Activated naive CD4-positive, alpha-beta T cell (primary cell): ENCODE measurements around the gene ABHD3.
A peak's percentile ranks its signal among the peaks of the same experiment; 100 is the strongest.
"Not testable (repeated sequence)": the region's sequence is repeated elsewhere in the genome, so short reads cannot be mapped to it uniquely, and the experiment has no call there.

Source experiments
- DNase-seq, 4 experiments: peaks; one replicate each; lab custom pipeline; 2025; lab: John Stamatoyannopoulos, UW

Gene ABHD3

DNA sequence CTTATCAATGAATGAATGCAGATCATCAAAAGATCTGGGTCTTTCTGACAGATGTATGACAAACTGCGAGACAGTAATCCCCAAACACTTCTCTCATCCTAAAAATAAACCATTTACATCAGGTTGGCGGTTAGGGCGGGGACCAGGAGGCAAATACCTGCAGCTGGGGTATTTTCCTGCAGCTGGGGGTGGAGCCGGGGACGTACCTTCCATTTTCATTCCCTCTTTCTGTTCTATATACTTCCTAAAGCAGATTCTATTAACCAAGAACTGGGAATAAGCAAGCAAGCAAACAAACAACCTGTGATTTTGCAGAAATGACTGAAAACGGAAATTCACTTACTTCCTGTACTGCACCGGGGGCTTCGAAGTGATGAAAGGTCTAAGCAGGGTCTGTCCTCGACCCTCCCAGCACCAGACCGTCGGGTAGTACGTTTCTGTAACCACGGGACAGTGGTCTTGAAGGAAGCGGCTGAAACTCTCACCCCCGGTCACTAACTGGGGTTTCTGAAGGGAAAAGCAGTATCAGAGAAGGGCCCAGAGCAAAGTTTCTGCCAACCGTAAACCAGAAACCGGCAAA, 1.2 kb downstream of the ABHD3 start:
- DNase-seq: peak in 1 of 4 experiments; percentile 6

DNA sequence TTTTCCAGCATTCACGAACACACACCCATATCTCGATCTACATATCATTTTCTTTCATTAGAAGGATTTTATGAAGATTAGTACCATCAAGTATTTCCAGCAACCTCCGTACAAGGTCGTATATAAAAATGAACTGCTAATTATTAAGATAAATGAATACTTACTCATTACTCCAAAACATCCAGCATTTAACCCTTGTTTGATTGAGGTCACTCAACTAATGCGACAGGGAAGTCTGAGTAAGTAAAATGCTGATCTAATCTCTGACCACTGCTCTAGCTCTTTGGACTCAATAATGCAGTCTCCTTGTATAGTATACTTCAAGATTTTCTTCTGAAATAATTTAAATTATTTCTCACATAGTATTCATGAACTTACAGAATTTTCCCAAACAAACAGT, 2.0 kb downstream of the ABHD3 start:
- no peak for DNase-seq

DNA sequence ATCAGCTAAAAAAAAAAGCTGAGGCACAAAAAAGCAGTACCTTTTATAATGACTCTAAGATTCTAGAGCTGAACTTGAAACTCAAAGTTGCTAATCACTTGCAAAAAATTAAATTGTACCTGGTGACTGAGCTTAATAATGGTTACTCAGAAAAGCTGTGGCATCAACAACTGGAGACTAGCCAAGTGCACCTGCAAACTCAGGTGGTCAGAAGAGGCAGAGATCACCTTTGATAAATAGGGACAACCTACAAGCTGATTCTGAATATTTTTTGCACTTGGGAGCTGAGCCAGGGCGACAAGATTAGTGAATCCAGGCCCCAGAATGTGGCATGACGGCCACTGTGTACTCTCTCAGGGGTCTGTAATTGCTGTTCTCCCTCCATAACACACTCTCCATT, 3.0 kb downstream of the ABHD3 start:
- DNase-seq: no peak

DNA sequence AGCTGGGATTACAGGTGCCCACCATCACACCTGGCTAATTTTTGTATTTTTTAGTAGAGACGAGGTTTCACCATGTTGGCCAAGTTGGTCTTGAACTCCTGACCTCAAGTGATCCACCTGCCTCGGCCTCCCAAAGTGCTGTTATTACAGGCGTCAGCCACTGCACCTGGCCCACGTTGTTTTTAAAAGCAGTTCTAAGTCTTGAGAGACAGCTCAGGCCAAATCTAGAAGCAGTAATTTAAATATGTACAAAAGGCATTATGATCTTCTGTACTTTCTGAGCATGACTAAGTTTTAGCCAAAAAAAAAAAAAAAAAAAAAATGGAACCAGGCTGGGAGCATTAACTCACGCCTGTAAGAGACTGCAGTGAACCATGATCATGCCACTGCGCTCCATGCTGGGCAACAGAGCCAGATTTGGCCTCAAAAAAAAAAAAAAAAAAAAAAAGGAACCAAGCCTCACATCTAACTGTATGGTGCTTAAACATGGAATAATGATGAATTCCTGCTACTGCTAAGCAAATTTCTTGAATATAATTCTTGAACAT, 4.0 kb downstream of the ABHD3 start:
- no peak for DNase-seq

DNA sequence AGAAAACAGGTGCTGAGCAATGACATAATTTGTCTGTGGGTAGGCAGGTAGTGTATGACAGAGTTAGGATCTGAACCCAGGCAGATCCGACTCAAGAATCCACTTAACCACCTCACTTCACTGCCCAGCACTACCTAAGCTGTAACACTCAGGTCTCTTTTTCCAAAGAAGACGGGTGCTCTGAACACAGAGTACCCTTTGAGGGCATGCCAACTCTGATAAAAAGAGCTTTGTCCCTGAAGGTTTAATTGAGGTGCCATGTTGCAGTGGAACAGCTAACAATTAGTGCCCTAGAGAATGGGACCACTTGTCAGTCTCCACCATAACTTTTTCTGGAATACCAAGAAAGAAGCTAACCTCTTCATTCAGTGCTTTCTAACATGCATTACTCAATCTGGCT, 11.3 kb downstream of the ABHD3 start:
- no peak for DNase-seq

DNA sequence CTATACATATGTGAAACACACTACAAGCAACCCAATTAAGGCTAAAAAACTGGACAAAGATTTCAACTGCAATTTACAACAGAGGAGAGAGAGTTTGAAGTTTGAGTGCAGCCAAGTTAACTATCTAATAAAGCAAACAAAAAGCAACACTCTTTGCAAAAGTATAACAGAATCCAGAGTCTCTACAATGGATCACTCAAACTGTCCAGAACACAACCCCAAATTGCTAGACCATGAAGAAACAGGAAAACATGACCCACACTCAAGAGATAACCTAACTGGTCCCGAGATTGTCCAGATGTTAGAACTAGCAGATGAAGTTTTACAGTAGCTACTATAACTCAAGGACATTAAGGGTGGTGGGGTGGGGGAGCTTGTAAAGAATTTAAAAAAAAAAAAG, 14.8 kb downstream of the ABHD3 start:
- no peak for DNase-seq

DNA sequence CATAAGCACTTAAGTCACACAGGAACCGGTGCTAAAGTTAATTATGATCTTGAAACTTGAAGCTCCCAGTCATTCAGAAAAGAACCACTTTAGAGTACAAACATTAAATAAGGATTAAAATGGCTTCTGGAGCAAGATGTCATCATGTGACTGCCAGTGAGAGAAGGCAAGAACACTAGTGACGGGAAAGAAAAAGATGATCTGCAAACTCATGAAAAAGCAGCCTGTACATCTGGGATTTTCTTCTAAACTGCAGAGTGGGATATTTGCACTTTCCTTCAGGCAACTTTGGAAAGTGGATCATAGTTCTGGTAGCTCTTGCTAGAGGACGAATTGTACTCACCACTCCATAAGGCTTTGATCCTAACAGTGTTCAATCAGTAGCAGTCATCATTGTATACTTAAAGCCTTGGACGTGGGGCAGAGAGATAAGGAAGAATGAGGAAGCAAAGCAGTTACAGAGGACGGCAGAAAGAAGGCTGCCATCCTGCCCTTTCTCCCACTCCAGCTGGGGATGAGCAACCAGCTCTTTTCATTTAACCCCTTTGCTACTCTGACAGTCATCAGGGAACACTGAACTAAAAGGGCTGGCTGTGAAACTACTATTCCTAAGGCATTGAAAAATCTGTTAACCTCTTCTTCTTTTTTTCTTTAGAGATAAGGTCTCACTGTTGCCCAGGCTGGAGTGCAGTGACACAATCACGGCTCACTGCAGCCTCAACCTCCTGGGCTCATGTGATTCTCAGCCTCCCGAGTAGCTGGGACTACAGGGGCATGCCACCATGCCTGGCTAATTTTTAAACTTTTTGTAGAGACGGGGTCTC, 18.1 kb downstream of the ABHD3 start:
- DNase-seq: no peak

DNA sequence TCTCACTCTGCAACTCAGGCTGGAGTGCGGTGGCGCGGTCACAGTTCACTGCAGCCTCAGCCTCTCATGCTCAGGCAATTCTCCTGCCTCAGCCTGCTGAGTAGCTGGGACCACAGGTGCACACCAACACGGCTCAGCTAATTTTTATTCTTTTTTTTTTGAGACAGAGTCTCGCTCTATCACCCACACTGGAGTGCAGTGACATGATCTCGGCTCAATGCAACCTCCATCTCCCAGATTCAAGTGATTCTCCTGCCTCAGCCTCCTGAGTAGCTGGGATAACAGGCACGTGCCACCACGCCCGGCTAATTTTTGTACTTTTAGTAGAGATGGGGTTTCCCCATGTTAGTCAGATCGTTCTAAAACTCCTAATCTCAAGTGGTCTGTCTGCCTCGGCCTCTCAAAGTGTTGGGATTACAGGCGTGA, 19.0 kb downstream of the ABHD3 start:
- DNase-seq: not testable (repeated sequence)

DNA sequence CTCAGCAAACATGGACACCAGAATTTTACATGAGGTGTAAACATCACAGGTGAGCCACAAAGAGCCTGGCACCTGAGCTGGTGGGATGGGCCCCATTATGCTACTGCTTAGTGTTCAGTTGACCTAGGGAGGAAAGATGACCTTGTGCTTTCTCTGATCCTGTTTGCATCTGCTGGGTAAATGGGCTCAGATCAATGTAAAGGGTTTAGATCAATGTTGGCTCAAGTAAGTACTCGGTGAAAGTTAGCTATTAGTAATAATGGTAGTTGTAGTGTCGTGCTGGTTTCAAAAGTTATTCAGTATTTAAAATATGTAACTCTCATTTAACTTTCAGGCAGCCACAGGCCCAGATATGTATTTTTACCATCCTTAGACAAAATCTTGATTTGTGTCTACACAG, 19.8 kb downstream of the ABHD3 start:
- no peak for DNase-seq

DNA sequence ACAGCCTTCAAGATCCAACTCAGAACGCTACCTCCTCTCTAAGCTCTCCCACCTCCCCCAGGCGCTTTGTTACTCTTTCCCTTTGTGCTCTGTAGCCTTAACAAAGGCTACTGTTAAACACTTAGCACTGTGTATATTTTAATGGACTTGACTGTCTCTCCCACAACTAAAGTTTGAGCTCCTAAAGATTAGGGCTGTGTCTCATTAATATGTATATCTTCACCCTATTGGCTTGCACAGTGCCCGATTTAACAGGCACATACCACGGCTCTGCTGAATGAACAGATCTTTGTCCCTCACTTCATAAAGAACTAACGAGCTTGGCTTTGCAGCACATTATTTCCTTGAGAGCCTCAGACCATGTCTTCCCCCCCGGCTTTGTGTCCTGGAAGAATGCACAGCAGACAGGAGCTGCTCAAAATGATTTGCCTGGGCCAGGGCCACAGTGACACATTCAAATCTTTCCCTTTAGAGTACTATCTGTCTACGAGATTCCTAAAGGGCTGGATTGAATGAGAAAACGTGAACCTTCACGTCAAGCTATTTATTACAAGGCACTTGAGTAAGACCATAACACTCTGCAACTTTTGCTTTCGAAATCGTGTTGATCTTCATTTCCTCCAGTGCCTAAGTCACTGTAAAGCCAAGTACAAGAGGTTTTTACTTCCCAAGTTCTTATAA, 22.1 kb downstream of the ABHD3 start:
- peak in 1 of 4 experiments; percentile 5 for DNase-seq

DNA sequence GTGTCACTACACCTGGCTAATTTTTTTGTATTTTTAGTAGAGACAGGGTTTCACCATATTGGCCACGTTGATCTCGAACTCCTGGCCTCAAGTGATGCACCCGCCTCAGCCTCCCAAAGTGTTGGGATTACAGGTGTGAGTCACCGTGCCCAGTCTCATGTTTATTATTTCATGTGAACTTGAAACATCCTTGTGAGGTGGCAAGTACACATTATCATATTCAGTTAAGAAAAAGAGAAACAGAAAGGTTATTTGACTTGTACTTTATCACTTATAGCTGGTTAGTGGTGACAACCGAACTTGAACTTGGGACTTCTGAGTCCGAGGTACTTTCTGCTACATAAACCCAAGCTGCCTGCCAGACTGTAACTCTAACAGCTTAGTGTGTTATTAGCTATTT, 24.4 kb downstream of the ABHD3 start:
- DNase-seq: no peak

DNA sequence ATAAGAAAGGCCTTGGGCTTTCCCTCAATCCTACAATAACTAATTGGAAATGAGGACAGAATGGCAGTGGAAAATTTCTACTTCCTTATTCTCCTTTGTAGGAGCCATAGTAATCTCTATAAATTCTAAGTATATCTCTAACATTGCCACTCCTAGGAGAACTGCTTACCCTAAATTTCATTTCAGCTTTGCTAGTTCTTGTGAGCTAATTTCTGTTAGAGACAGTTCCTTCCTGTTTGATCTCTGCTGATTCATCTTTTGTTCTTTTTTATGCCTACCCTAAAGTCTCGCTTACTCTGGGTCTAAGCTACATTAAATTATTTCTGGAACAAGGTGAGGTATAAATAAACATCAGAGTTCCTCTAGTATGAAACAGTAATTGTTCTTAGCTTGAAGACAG, 25.7 kb downstream of the ABHD3 start:
- DNase-seq: no peak

DNA sequence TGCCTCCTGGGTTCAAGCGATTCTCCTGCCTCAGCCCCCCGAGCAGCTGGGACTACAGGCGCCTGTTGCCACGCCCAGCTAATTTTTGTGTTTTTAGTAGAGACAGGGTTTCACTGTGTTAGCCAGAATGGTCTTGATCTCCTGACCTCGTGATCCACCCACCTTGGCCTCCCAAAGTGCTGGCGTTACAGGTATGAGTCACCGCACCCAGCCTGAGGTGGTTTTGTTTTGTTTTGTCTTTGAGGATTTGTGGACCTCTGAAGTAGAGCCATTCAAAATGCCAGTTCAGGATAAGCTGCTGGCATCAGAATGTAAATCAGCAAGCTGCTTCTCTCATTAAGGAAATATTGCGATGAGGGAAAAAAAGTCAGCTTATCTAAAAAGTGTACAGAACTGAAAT, 29.2 kb downstream of the ABHD3 start:
- not testable (repeated sequence) for DNase-seq

DNA sequence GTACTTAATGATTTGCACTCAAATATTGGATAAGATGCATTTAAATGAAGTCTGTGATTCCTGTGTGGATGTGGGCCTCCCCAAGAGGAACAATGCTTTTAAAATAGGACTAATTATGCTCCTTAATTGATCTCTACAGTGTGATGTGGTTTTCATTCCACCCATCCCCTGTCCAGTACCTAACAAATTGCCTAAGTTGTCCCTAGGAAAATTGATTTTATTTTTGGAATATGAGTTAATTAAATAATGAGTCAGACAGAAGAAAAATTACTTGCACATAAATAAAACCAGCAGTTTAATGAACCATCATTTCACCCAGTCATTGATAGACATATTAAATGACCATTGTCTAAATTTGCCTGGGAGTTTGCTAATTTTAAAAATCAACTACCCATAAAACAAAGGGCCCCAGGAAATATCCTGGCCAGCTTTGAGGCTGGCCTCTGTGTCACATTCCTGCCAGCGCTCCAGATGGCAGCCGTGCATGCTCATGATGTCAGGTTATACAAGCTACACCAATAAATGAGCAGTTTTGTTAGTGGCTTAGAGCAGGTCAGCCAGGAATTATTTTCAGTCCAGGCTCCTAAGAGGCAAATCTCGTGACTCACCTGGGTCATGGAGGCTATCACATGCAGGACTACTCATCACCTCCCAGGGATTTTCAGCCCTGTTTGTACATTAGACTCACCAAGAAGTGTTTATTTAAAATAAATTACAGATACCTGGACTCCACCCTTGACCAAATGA, 31.9 kb downstream of the ABHD3 start:
- DNase-seq: no peak

DNA sequence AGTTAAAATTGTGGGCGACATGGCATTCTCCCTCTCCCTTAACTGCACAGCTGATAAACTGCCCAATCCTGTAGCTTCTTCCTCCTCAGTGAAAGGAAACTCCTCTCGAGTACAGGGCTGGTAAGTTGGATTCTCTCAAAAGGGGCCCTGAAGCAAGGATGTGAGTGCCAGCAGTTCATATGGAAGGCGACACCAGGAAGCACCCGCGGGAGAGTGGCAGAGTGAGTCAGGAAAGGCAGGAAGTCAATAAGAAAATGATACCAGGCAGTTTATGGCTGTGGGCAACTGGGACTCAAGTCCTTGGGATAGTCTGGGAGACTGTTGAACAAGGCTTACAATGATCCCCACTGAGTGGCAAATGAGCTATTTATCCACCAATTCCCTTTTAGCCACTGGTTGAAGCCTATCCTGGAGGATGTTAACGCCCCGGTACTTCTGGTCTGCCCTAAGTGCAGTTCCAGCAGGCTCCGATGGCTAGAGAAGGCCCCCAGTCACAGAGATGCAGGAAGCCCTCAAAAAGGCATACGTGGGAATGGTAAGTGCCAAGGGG, 34.8 kb downstream of the ABHD3 start:
- DNase-seq: no peak

DNA sequence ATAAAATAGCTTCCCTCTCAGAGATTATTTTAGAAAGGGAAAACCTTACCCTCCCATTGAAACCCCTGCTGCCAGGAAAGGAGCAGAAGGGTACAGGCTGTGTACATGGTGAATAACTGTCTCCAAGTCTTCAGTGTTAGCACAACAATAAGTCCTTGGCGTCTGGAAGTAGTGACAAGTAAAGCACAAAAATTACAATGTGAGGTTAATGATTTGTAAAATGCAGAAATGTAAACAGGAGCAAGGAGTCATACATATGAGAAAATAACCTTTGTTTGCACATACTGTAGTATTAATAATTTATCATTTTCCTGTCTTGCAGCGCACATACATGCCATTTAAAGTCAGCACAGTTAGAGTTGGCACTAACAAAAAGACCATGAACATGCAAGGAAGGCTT, 40.5 kb downstream of the ABHD3 start:
- no peak for DNase-seq

DNA sequence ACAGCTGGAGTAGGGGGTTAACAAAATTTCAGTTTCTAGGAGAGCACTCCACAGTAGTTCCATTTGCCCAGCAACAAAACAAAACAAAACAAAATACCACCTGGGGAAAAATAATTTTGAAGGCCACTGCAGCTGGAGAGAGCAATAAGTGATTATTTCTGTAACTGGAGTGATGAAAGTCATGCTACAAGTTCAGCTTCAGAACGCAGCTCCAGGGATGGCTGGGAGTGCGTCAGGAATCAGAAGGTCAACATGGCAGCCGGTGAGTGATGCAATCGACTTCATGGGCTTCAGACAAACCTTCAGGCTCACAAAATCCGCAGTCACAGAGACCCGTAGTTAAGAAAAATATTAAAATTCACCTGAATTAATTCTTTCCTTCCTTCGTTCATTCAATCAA, 41.0 kb downstream of the ABHD3 start:
- no peak for DNase-seq

DNA sequence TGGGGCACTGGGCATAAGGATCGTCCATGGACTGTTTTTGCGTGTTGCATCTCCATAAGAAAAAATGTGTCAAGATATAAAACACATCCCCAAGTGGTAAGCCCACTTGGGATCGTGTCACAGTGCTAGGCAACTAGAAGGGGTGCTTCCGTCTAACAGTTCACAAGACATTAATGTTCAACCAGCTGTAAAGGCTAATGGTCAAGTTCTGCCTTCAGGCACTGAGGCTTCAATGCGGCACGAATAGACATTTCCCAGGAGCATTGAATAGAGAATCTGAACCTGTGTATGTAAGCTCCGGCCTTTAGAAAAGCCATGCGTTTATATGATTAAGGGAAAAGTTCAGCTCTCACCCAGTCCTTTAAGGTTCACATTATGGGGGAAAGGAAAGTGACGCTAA, 42.0 kb downstream of the ABHD3 start:
- DNase-seq: no peak

DNA sequence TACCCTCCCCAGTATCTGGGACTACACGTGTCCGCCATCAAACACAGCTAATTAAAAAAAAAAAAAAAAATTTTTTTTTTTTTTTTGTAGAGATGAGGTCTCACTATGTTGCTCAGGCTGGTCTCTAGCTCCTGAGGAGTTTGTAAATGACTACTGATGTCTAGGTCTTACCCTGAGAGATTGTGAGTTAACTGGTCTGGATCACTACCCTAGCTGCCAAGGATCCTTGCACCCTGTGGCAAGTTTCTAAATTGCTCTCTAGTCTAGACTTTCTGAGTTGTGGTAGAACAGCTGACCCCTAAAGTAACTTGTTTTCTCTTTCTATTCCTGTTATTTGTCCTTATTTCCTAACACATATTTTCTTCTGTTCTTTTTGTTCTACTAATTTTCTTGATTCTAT, 44.5 kb downstream of the ABHD3 start:
- DNase-seq: no peak

DNA sequence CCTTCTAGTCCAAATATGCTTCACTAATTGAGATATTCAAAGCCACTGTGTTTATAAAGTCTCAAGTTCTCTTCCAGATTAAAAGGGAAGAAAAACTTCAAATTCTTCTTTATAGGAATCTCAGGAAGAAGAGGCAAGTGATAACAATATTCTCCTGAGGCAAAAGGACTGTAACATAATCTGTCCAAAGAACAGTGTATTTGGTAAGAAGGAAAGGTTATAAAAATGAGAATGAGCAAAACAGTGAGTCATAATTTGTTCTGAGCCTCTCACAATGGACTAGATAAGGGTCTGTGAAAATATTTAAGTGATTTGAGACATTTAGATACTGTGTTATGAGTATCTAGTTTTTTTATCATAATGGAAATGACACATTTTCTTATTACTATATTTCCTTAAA, 48.2 kb downstream of the ABHD3 start:
- DNase-seq: no peak

DNA sequence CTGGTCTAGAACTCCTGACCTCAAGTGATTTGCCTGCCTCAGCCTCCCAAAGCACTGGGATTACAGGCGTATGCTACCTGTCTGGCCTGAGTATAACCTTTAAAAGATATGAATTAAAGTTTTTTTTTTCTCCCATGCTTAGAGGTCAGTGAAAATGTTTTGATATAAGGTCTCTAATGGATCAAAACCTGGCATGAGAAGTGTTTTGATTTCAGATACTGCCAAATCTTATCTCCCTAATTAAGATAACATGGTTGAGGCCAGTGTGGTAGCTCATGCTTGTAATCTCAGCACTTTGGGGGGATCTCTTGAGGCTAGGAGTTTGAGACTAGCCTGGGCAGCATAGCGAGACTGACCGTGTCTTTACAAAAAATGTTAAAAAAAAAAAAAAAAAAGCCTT, 51.2 kb downstream of the ABHD3 start:
- no peak for DNase-seq

DNA sequence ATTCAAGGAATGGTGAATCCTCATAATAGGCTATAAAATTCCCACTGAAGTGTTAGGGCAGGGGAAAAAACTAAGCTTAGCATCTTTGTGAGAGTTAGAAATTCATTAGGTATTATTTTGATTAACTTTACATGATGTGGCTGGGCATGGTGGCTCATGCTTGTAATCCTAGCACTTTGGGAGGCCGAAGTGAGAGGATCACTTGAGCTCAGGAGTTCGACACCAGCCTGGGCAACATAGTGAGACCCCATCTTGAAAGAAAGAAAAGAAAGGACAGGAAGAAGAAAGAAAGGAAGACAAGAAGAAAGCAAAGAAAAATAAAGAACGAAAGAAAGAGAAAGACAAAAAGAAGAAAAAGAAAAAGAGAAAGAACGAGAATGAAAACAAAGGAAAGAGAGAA, 52.5 kb downstream of the ABHD3 start:
- no peak for DNase-seq
